Activated CD4-positive, alpha-beta T cell treated with anti-CD3 and anti-CD28 coated beads for 4 hours (primary cell): ENCODE results near the gene KATNB1.
"Not testable (repeated sequence)": the region's sequence is repeated elsewhere in the genome, so short reads cannot be mapped to it uniquely, and the experiment has no call there.

Experiments
- DNase-seq, 2 donors: peaks; one replicate each; pipeline ENCODE4 v3.0.0-alpha.2; 2020

KATNB1 gene

DNA sequence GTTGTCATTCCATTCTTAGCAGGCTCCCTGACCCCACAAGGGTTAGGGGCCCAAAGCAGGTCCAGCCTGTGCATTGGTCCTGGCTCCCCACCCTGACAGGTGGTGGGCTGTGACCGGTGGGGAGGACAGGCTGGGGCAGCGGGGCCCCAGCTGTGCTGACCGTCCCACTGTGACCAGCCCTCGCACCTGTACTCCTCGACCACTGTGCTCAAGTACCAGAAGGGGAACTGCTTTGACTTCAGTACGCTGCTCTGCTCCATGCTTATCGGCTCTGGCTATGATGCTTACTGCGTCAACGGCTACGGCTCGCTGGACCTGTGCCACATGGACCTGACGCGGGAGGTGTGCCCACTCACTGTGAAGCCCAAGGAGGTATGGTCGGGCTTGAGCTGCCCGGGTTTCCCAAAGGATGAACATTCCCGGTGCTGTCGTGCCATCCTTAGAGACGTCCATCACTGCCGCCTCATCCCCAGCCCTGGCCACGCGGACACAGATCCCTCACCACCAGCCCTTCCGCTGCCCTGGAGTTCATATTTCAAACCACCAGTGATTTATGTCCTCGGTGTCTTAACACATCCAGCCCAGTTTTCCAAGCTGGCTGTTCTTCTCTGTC, 33.7 kb upstream of the KATNB1 start:
- no peak for DNase-seq

- DNase-seq: no peak
Measured at GRCh38 chr16:57703416-57704010, 32.1 kb upstream of the KATNB1 start.

- no peak for DNase-seq
Measured at GRCh38 chr16:57704011-57704904, 31.3 kb upstream of the KATNB1 start.

GRCh38 chr16:57704905-57705852, 30.4 kb upstream of the KATNB1 start:
- no peak for DNase-seq

DNA sequence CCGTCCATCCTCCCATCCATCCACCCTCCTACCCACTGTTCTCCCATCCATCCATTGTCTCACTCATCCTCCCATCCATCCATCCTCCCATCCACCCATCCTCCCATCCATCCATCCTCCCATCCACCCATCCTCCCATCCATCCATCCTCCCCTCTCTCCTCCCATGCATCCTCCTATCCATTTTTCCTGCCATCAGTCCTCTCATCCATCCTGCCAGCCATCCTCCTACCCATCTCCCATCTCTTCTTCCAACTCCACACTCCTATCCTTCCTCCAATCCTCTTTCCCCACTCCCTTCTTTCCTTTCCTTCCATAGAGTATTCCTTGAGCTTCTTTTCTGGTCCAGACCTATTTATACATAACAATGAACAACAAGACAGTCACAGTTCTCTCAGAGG, 28.9 kb upstream of the KATNB1 start:
- no peak for DNase-seq

- no peak for DNase-seq
Measured at GRCh38 chr16:57707331-57707730, 28.2 kb upstream of the KATNB1 start.

DNA sequence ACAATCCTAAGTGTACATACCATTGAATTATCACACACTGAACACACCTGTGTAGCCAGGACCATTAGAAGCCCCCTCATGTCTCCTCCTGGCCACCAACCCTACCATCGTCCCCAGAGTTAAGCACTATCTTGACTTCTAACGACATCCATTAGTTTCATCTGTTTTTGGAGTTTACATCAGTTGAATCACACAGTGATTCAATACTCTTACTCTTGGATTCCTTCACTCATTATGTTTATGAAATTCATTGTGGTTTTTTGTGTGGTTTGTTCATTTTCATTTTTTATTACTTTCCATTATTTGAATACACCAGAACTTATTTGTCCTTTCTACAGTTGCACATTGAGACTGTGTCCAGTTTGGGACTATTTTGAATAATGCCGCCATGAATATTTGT, 27.4 kb upstream of the KATNB1 start:
- no peak for DNase-seq

GRCh38 chr16:57709663-57710062, 25.9 kb upstream of the KATNB1 start:
- DNase-seq: no peak

GRCh38 chr16:57711346-57711745, 24.2 kb upstream of the KATNB1 start:
- DNase-seq: no peak

DNA sequence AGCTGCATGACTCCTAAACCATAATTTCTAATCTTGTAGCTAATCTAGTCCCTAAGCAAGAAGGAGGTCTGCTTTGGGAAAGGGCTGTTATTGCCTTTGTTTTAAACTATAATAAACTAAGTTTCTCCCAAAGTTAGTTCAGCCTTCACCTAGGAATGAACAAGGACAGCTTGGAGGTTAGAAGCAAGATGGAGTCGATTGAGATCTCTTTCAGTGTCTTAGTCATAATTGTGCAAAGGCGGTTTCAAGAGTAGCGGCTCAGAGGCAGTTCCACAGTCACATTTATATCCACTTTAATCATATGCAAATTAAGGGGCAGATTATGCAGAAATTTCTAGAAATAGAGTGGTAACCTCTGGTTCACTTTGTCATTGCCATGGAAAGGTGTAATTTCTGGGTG, 23.6 kb upstream of the KATNB1 start:
- DNase-seq: no peak

DNA sequence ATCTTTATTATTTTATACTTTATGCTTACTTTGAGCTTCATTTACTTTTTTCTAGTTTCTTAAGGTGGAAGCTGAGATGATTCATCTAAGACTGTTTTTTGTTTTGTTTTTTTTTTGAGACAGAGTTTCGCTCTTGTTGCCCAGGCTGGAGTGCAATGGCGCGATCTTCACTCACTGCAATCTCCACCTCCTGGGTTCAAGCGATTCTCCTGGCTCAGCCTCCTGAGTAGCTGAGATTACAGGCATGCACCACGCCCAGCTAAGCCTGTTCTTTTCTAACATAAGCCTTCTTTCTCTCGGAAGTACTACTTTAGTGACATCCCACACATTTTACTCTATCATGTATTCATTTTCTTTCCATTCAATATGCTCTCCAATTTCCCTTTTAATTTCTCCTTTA, 23.0 kb upstream of the KATNB1 start:
- not testable (repeated sequence) for DNase-seq

DNA sequence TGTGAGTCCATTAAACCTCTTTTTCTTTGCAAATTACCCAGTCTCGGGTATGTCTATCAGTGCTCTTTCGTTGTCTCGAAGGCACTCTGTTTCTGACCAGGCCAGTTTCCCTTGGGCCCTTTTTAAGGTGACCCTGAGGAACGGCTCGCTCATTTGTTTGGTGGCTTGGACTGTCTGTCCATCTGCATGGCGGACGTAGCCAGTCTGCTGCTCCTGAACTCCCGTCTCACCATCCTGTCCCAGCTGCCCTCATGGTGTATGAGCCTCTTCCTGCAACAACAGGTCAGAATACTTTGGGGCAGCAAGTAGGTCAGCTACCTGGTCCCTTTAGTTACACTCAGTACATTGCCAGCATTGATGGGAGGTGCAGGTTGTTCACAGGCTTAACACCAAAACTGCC, 22.0 kb upstream of the KATNB1 start:
- DNase-seq: no peak

GRCh38 chr16:57714047-57714446, 21.5 kb upstream of the KATNB1 start:
- no peak for DNase-seq

- DNase-seq: peak in 1 of 2 donors; percentile 19
Measured at GRCh38 chr16:57720142-57720575, 15.4 kb upstream of the KATNB1 start.

GRCh38 chr16:57721356-57722209, 14.0 kb upstream of the KATNB1 start:
- no peak for DNase-seq

DNA sequence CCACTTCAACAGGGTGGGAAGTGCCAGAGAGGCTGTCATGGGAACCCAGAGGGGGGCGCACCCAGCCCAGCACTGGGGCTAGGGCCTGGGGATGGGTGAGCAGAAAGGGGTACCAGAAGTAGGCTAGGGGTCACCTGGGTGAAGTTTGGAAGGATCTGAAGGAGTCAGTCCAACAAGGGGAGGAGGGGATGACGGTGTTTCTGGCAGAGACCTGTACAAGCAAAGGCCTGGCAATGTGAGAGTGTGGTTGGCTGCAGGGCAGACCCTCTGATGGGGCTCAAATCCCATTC, 13.4 kb upstream of the KATNB1 start:
- DNase-seq: no peak

DNA sequence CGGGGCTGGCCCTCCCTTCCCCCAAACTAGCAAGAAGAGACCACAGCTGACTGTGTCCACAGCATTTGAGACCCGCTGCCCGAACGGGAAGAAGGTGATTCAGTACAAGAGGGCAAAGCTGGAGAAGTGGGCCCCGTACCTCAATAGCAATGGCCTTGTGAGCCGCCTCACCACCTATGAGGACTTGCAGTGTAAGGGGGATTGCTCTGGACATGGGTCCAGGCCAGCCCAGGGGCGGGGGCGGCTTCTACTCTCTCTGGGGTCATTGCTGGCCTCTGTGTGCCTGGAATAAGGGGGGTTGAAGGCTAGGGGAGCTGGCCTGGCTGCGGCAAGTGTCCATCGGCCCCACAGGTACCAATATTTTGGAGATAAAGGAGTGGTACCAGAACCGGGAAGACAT, 12.9 kb upstream of the KATNB1 start:
- no peak for DNase-seq

DNA sequence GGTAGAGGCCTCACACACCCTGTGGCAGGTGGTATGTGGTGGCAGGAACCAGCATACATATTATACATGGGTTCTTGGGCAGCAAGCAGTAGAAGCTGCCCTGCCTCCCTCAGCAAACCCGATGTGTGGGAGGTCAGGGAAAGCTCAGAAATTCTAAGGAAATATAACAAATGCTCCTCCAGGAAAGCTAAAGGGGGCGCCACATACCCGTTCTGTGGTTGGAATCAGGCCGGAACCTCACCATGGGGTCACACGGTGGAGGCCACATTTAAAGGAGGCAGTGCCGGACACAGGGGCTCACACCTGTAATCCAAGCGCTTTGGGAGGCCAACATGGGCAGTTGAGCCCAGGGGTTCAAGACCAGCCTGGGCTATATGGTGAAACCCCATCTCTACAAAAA, 12.4 kb upstream of the KATNB1 start:
- no peak for DNase-seq

DNA sequence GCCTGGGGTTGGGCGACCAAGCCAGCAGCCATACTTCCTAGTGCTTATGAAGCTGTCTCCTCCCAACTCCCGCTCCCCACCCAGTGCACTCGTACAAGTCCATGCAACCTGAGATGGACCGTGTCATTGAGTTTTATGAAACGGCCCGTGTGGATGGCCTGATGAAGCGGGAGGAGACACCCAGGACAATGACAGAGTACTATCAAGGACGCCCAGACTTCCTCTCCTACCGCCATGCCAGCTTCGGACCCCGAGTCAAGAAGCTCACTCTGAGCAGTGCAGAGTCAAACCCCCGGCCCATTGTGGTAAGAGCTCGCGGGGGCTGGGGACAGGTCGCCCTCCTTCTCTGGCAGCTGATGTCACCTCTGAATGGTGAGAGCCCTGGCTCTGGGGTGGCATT, 11.0 kb upstream of the KATNB1 start:
- no peak for DNase-seq

- no peak for DNase-seq
Measured at GRCh38 chr16:57725151-57725550, 10.4 kb upstream of the KATNB1 start.

DNA sequence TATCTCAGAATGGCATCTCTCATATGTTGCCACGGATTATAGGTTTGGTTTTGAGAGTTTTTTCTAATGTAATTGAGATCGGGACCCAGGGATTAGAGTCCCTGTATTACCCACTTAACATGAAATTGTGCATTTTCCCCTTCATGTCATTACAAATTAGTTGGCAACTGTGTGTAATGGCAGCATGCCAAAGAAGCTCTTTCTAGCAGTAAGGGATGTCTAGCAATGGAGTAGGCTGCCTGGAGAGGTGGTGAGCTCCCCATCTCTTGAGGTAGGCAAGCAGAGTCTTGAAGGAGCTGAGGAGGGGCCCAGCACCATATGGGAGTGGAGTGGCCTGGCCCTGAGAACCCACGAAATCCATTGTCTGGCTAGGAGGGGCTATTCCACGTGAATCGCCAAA, 10.0 kb upstream of the KATNB1 start:
- DNase-seq: no peak

DNA sequence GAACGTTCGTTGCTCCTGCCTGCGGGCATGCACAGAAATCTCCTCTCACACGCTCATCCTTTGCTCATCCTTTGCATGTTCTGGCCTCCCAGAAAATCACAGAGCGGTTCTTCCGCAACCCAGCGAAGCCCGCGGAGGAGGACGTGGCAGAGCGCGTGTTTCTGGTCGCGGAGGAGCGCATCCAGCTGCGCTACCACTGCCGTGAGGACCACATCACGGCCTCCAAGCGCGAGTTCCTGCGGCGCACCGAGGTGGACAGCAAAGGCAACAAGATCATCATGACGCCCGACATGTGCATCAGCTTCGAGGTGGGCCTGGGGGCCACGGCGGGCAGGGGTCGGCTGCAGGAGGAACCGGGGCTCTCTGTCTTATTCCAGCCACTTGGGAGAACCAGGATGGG, 9.6 kb upstream of the KATNB1 start:
- no peak for DNase-seq
